IPS-11a (cell line): ENCODE data around the gene ATG16L1.
A peak's percentile ranks its signal among the peaks of the same experiment; 100 is the strongest.

ENCODE experiments used
- H3K4me3 ChIP-seq: one replicate; pipeline ENCODE4 v1.5.1; 2013; ENCODE audit warnings: low read depth, low read length, control low read depth

Gene ATG16L1

GRCh38 chr2:233226511-233227031 lies 24.9 kb upstream of the ATG16L1 start:
- no peak overlapping the region for H3K4me3 ChIP-seq

DNA sequence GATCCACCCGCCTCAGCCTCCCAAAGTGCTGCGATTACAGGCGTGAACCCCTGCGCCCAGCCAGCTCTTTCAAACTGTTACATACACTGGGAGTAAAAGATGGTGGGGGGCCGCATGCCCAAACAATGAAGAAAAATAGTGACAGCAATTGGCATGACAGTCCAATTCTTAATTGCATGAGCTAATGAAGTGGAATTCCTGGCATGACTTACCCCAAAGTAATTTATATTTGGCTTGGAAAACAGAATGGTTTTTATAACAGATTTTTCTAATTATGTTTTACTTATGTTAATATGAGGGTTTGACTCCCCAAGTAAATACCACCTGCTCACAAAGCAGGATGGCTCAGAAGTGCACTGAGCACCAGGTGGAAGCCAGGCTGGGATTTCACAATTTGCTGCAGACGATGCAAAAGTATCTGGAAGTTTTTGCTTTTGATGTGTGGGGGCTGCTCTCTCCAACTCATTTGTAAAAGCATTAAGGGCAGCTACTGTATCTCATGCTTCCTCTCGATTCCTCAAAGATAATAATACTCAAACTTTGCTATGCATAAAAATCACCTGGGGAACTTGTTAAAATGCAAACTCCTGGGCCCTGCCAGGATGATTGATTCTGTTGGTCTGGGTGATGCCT lies 24.0 kb upstream of the ATG16L1 start:
- H3K4me3 ChIP-seq: no peak overlapping the region

- no peak overlapping the region for H3K4me3 ChIP-seq
These were observed 23.1 kb upstream of the ATG16L1 start for GRCh38 chr2:233228376-233228775.

GRCh38 chr2:233233618-233234230 lies 17.7 kb upstream of the ATG16L1 start:
- H3K4me3 ChIP-seq: no peak overlapping the region

DNA sequence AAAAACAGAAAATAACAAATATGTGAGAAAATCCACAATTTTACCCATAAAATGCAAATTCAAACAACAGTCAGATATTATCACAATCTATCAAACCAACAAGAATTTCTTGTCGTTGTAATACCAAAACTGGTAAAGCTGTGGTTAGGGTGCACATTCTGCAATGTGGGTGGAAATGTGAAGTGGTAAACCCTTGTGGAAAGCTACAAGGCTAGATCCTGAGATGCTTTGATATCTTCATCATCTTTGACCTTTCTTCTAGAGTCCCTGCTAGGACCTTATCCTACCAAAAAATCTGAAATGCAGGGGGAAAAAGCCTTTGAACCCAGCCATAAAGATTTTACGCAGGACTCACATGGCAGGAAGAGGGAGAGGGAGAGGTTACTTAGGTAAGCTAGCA lies 17.2 kb upstream of the ATG16L1 start:
- H3K4me3 ChIP-seq: no peak overlapping the region

DNA sequence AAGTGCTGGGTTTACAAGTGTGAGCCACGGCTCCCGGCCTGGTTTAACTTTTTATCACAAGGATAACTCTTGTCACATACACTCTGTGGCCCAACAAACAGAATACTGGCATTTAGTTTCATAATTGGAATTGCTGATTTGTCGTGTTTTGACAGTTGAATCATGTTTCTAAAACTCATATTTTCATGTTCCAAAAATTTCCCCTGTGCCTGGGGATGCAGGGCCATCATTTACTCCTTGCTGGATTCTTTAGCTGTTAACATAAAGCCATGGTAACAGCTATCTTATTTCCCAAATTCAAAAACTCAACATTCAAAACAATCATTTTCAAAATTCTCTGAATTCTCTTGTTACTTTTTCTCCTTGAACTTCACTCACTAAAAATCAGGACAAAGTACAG lies 16.5 kb upstream of the ATG16L1 start:
- no peak overlapping the region for H3K4me3 ChIP-seq

- no peak overlapping the region for H3K4me3 ChIP-seq
These were observed 15.5 kb upstream of the ATG16L1 start for GRCh38 chr2:233235977-233236376.

DNA sequence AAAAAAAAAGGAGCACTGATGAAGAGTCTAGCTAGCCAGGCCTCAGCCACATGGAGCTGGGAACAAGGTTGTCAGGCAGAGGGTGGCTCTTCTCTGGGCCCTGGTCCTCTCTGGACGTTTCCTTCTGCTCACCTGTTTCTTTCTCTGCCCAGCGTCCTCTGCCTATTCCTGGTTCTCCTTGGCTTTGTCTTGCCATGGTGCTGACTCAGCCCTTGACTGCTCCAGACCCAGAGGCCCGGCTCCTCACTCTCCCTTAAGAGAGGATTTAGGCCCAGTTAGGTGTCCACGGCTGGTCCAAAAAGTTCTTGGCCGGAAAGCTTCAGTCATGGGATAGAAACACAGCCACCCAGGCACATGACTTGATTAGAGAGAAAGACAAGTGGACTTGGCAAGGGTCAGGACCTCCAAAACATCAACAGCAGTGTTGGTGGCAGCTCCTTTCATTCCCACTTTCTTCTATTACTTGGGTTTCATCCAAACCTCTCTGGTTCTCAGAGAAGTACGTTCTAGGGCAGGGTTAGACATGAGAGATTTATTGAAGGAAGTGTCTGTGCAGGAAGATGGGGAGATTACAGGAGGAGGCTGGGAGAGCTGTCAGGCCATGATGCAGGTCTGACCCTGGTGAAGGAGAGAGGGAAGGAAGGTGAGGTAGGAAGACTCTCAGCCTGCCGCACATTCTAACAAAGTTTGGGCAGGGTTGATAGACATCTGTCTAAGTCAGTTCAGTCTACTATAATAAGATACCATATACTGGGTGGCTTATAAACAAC lies 14.5 kb upstream of the ATG16L1 start:
- H3K4me3 ChIP-seq: no peak overlapping the region

DNA sequence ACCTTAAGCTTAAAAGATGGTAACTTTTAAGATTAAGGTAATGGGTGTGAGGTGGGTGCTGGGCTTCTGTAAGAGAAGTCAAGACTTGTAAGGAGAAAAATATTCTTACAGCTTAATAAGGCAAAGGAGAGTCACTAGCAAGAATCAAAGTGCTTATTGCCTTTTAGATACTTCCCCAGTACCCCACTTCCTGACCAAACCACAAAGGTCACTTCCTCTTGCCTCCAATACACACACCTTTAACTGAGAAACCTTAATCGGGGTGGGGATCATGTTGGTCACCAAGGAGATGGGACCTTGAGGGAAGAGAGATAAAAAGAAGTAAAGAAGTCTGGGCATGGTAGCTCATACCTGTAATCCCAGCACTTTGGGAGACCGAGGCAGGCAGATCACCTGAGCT lies 10.6 kb upstream of the ATG16L1 start:
- no peak overlapping the region for H3K4me3 ChIP-seq

DNA sequence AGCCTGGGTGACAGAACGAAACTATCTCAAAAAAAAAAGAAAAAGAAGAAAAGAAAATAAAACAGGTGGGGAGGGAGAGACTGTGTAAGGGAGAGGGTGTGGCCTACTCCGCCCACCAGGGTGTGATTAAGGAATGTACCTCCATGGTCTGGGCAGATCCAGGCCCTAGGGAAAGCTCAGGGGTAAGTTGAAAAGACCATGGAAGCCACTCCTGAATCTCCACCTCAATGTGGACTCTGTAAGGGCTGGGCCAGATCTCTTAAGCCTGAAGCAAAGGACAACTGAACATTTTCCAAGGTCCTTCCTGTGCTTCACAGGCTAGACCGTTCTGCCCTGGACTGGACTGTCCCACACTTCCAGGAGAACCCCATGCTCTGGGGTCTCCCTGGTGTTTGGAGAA lies 9.7 kb upstream of the ATG16L1 start:
- H3K4me3 ChIP-seq: no peak overlapping the region

- H3K4me3 ChIP-seq: no peak overlapping the region
These were observed 9.1 kb upstream of the ATG16L1 start for GRCh38 chr2:233242231-233242927.

GRCh38 chr2:233243348-233243747 lies 8.1 kb upstream of the ATG16L1 start:
- no peak overlapping the region for H3K4me3 ChIP-seq

DNA sequence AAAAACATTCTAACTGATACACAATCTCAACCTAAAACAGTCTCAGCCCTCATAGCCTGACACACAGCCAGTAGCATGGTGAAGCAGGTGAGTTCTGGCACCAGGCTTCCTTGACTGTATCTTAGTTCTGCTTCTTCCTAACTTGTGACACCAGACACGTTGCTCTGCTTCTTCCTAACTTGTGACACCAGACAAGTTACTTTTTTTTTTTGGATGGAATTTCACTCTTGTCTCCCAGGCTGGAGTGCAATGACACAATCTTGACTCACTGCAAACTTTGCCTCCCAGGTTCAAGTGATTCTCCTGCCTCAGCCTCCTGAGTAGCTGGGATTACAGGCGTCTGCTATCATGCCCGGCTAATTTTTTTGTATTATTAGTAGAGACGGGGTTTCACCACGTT lies 6.7 kb upstream of the ATG16L1 start:
- no peak overlapping the region for H3K4me3 ChIP-seq

- no peak overlapping the region for H3K4me3 ChIP-seq
These were observed 6.1 kb upstream of the ATG16L1 start for GRCh38 chr2:233245406-233245805.

GRCh38 chr2:233247116-233247515 lies 4.4 kb upstream of the ATG16L1 start:
- no peak overlapping the region for H3K4me3 ChIP-seq

DNA sequence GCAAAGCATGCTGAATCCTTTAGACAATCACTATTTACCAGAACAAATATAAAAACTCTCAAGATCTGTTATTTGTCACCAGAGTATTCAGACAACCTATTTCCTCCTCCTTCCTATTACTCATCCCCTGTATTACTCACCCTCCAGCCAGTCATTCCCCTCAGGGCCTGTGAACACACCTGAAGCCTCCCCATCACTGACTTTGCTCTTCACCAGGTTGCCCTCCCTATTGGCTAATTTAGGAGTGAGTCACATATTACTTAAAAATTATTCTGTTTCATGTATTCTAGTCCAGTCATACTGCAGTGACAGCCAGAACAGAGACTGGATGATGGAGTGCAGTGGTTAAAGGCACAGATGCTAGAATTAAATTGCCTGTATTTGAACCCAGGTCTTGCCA lies 3.7 kb upstream of the ATG16L1 start:
- no peak overlapping the region for H3K4me3 ChIP-seq

GRCh38 chr2:233248999-233249398 lies 2.5 kb upstream of the ATG16L1 start:
- no peak overlapping the region for H3K4me3 ChIP-seq

DNA sequence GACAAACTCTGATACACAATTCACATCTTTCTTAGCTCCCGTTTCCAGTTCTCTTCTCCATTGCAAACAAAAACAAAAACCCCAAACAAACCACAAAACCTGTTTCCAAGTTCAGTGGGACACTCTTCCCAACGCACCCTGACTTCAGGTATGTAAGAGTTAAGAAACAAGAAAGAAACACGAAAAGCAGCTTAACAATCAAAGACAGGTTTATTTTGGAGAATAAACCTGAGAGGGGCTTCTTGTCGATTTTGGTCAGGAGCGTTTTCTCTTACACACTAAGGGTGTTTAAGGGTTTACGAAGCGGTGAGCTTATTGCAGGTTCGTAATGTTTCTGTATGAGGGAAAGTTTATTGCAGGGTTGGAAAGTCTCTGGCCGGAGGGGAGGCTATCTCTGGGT lies 905 bp upstream of the ATG16L1 start:
- no peak overlapping the region for H3K4me3 ChIP-seq

DNA sequence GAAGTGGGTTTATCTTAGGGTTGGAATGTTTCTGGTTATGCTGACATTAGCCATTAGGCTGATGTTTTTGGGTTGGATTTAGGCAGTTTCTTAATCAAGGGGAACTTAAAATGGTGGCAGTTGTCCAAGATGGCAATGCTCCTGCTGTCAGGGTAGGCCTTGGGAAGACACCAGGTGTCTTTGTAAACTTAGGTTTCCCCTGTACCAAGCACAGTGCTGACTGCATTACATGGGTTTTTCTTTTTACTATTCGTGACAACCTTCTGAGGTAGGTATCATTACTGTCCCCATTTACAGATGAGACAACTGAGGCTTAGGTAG lies 528 bp upstream of the ATG16L1 start:
- no peak overlapping the region for H3K4me3 ChIP-seq

DNA sequence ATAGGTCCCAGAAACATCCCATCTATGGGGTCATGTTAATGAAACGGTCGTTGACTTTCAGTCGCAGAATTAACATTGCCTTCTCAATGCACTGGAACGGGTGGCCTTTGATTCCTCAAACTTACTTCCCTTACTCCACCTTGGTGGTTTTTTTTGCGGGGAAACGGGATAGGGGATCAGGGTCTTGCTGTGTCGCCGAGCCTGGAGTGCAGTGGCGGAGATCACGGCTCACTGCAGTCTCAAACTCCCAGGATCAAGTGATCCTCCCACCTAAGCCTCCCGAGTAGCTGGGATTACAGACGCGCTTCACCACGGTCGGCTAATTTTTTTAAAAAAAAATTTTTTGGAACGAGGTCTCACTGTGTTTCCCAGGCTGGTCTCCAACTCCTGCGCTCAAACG lies 754 bp downstream of the ATG16L1 start:
- H3K4me3 ChIP-seq: peak overlapping the region; percentile 90

DNA sequence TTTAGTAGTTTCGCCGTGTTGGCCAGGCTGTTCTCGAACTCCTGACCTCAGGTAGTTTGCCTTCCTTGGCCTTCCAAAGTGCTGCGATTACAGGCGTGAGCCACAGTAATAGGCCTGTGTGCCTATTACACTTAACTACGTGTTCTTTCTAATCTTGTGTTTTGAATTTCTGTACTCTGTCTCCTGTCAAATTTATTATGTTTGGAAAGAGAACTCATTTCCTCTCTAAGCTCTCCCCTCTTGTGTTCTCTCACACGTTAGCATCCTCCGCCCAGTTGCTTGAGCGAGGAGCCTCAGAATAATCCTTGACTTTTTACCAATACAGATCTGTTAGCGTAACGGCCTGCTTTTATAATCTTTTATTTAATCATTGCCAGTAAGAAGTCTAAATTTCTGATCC lies 3.7 kb downstream of the ATG16L1 start:
- no peak overlapping the region for H3K4me3 ChIP-seq

GRCh38 chr2:233256048-233256447 lies 4.6 kb downstream of the ATG16L1 start:
- H3K4me3 ChIP-seq: no peak overlapping the region
